Keratinocyte (primary cell): ENCODE data around the gene PCDHGC5.

Source experiments
- CTCF ChIP-seq, 3 experiments: IDR thresholded peaks in 1 of 3; conservative IDR thresholded peaks in 1 of 3; optimal IDR thresholded peaks in 1 of 3; 2 replicates in 2 of 3; 3 replicates in 1 of 3; pipeline versions ENCODE3 to v1.5.1; 2011; ENCODE audit warnings: low read length in 3 of 3, mild to moderate bottlenecking in 3 of 3, moderate library complexity in 2 of 3, control low read depth in 1 of 3, inconsistent platforms in 1 of 3; ENCODE audit not compliant: insufficient read depth in 2 of 3; ENCODE audit errors: extremely low read depth in 1 of 3
- EZH2 ChIP-seq: IDR thresholded peaks from one replicate; pipeline ENCODE4 v1.6.1; 2012; ENCODE audit warnings: inconsistent platforms, mild to moderate bottlenecking, low read length, moderate library complexity

DNA sequence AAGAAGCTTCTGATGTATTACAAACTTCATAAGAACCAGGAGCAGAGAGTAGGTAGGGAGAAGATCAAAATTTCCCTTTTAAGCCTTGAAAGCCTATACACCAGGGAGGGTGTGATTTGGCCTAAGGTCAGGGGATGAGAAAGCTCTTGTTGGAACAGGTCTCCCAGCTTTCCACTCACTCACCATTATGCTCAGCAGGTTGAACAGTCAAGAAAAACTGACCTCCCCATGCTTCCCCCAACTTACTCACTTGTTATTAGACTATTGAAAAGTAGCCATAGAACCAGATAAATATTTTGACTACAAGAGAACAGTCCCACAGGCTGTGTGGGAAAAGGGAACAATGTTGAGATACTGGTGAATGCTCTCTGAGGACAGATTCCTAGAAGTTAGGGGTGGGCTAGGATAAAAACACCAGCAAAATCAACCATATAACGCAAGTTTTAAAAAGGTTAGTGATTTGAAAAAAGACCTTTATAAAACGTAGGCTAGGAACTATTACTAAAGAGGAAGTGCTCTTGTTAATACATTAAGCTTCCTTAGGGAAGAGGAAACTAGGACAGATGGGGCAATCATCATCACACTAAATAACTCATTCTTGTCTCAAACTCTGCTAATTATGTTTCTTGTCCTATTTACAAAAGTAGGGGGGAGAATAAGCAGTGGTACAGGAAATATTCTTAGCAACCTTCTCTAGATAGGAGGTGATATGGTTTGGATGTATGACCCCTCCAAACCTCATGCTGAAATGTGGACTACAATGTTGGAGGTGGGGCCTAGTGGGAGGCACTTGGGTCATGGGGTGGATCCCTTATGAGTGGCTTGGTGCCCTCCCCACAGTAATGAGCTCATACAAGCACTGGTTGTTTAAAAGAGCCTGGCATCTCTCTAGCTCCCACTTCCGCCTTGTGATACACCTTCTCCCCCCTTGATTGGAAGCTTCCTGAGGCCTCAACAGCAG, 31.0 kb downstream of the PCDHGC5 start:
- TF ChIP-seq EZH2 (no peak), CTCF (optimal IDR thresholded peaks at IDR 0.05 in 1 of 3, IDR thresholded peaks at IDR 0.05 in 1 of 3, conservative IDR thresholded peaks at IDR 0.05 in 1 of 3; ENCODE audit: extremely low read depth in 1 of 3, insufficient read depth in 2 of 3, low read length in 3 of 3) (no peak)
